Esophagus squamous epithelium (tissue), 5 donors: Measurements from ENCODE around the gene ARFIP1. TPM values are rescaled to one million over a fixed set of nuclear protein-coding genes. Genes with fewer than 3 reads are reported as not detected.

Experiments
- DNase-seq: peaks from one replicate; lab custom pipeline; 2025; lab: John Stamatoyannopoulos, UW
- H3K27ac ChIP-seq, 4 donors: fragments of 200-600 bp; sonication (generic); one replicate each; pipeline ENCODE4 v1.5.1; 2016 to 2019; ENCODE audit warnings: mild to moderate bottlenecking in 1 of 4
- H3K27me3 ChIP-seq, 4 donors: fragments of 200-600 bp; sonication (generic); 1 replicate in 3 of 4; 2 replicates in 1 of 4; pipeline versions ENCODE4 v1.5.1 to v1.6.0; 2017 to 2021; ENCODE audit warnings: antibody characterized with exemption in 1 of 4
- H3K36me3 ChIP-seq, 3 donors: fragments of 200-600 bp; sonication (generic); one replicate each; pipeline ENCODE4 v1.5.1; 2016 to 2019
- H3K4me1 ChIP-seq, 3 donors: fragments of 200-600 bp; sonication (generic); one replicate each; pipeline ENCODE4 v1.5.1; 2017 to 2019
- H3K4me3 ChIP-seq, 4 donors: fragments of 200-600 bp; sonication (generic); 1 replicate in 3 of 4; 2 replicates in 1 of 4; pipeline ENCODE4 v1.5.1; 2016 to 2019; ENCODE audit warnings: mild to moderate bottlenecking in 2 of 4, moderate library complexity in 1 of 4
- H3K9me3 ChIP-seq, 3 donors: fragments of 200-600 bp; sonication (generic); one replicate each; pipeline ENCODE4 v1.5.1; 2016 to 2019
- CTCF ChIP-seq, 6 experiments: fragments of 450-650 bp in 4 of 6; fragments of 200-600 bp in 2 of 6; sonication (generic) in 2 of 6; IDR thresholded peaks; one replicate each; pipeline ENCODE4 v1.5.1; 2016 to 2019; ENCODE audit warnings: antibody characterized with exemption in 6 of 6, mild to moderate bottlenecking in 4 of 6, moderate library complexity in 4 of 6
- POLR2A ChIP-seq, 4 donors: fragments of 450-650 bp; IDR thresholded peaks; one replicate each; pipeline ENCODE4 v1.6.1; 2017; ENCODE audit warnings: antibody characterized with exemption in 4 of 4, mild to moderate bottlenecking in 4 of 4, moderate library complexity in 3 of 4
- WGBS, 2 donors: methylation state at CpG; one replicate each; pipeline ENCODE4 v1.1.5; 2018; 5-methylcytosine and 5-hydroxymethylcytosine counted together
- intact Hi-C: fragments of 100-400 bp; cut with DNase I; formaldehyde crosslinking; loops from one replicate; pipeline ENCODE4 v1.15.0; 2022
- total RNA-seq, 4 donors: library from RNA; depleted of rRNA; stranded (reverse); fragments of >200 nt; gene quantifications; one replicate each; pipeline ENCODE4 v1.1.0, GENCODE V29; 2016
- donor health status: DM: yes; HTN: yes; CAD: no.

ARFIP1 gene
- total RNA-seq, 4 donors from 2014 or later = 21.7 to 34.3 (median 28.0) TPM

- Histone ChIP-seq H3K9me3 (no peaks in the 10 kb centered on the region), H3K27me3 (peaks cover 0 to 2% (median 0%) of the 10 kb centered on the region in 4 donors), H3K4me3 (no peak overlapping the region), H3K27ac (peak overlapping the region; percentile 19 to 45 (median 36)), H3K36me3 (peaks cover 0 to 28% (median 0%) of the 10 kb centered on the region in 3 donors), H3K4me1 (peaks cover 0 to 50% (median 7%) of the 10 kb centered on the region in 3 donors)
- intact Hi-C loops = no loop called here
- 59 to 82% methylated on average over 13 to 14 of the region's 14 CpGs for WGBS, 2 donors
- no peak for DNase-seq
- TF ChIP-seq POLR2A (IDR thresholded peaks at IDR 0.05) = no peak
- TF ChIP-seq CTCF (IDR thresholded peaks at IDR 0.05) = no peak
These were observed 181.4 kb downstream of the ARFIP1 start for GRCh38 chr4:152961014-152961772.

- WGBS, 2 donors = 52 to 60% methylated on average over 1 of the region's 1 CpG
- Histone ChIP-seq H3K4me1 (peaks cover 0 to 45% (median 5%) of the 10 kb centered on the region in 3 donors), H3K9me3 (no peaks in the 10 kb centered on the region), H3K27me3 (peaks cover 0 to 2% (median 0%) of the 10 kb centered on the region in 4 donors), H3K36me3 (peaks cover 0 to 28% (median 0%) of the 10 kb centered on the region in 3 donors), H3K27ac (peak overlapping the region in 1 of 4 donors; percentile 45), H3K4me3 (no peak overlapping the region)
- intact Hi-C loops = no loop called here
- TF ChIP-seq POLR2A (IDR thresholded peaks at IDR 0.05) (no peak), CTCF (IDR thresholded peaks at IDR 0.05) (no peak)
- DNase-seq = no peak
These were observed 182.0 kb downstream of the ARFIP1 start for GRCh38 chr4:152961773-152962115.

Other genes starting within 250 kb of the ARFIP1 start
- gene FBXW7, start 243.9 kb upstream of the ARFIP1 start, total RNA-seq = 10 to 100 TPM; 32.3 to 92.7 (median 36.9) TPM
- 10 to 100 TPM; 41.2 to 83.1 (median 60.5) TPM for gene TMEM154, start 100.0 kb upstream of the ARFIP1 start, total RNA-seq
- under 1 TPM in 3 of 4 donors, not detected in 1; 0.19 to 0.38 (median 0.22) TPM for gene TIGD4, start 224 bp upstream of the ARFIP1 start, total RNA-seq
- gene FHDC1, start 156.4 kb downstream of the ARFIP1 start, total RNA-seq = 10 to 100 TPM in 2 of 4 donors, 1 to 10 TPM in 2; 4.5 to 12.8 (median 8.5) TPM